Measurements from ENCODE around the gene GRIK4. TPM values are rescaled to one million over a fixed set of nuclear protein-coding genes. Genes with fewer than 3 reads are reported as not detected.

Gene GRIK4
- total and polyA plus RNA-seq, 2 of the 4 experiments (the other 2 are of a cell fraction), result 0.18 to 0.38 TPM

DNA sequence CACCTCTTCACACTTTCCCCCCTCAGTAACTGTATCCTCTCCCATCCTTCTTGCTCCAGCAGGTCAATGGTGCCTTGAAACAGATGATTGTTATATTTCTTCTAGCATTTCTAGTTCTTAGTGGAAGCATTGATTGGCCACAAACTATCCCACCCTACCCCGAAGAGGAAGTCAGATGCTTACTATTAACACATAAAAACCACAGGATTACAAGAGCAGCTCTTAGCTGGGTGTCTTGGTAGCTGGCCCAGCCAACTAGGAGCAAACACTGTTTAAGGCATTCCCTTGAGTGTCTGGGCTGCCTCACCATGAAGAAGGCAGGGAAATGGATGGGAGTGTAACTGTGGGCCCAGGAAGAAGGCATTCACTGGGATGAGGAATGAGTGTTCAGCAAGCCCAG lies 176.6 kb downstream of the GRIK4 start:
- intact Hi-C loops (cut with micrococcal nuclease), result loop anchor here (5.0 to 10.0 kb wide), 3 partner anchors 353 to 507 kb away; partner anchors contain the start of gene ARHGEF12
- H3K9me1 ChIP-seq (ENCODE audit: insufficient read depth, low read length), result 0 out of 2 replicates have a peak, but pooled peaks cover 3% of the 10 kb centered on the region
- H3K23ac ChIP-seq (ENCODE audit: low read depth, low read length), result no peak overlapping the region
- no peak overlapping the region for H3K4me2 ChIP-seq (ENCODE audit: low read depth, low read length)
- no peak overlapping the region for H3K4ac ChIP-seq (ENCODE audit: low read depth, low read length)
- H3K27ac ChIP-seq (ENCODE audit: insufficient read depth, low read length), result no peak overlapping the region
- peaks cover 36% of the 10 kb centered on the region for H3K27me3 ChIP-seq (ENCODE audit: control insufficient read depth, insufficient read depth, low read length)
- in situ Hi-C loops (cut with MboI; ENCODE audit: low sequenced_read_pairs), result loop anchor here (5.0 to 25.0 kb wide), 2 partner anchors 176 to 376 kb away; partner anchors contain the start of gene GRIK4
- dilution Hi-C loops (cut with HindIII; ENCODE audit: low sequenced_read_pairs, unreplicated experiment), result no loop called here
- H2AK5ac ChIP-seq (ENCODE audit: low read depth, low read length), result no peak overlapping the region
- H2BK20ac ChIP-seq (ENCODE audit: low read depth, low read length), result no peak overlapping the region
- ChIA-PET CTCF (no interaction called here), POLR2A (ENCODE audit: unreplicated experiment) (no interaction called here)
- H3K56ac ChIP-seq (ENCODE audit: extremely low read depth, insufficient read depth, low read length), result no peak overlapping the region
- H2BK120ac ChIP-seq (ENCODE audit: low read depth, low read length), result no peak overlapping the region
- H3K4me3 ChIP-seq (ENCODE audit: insufficient read depth, low read depth, low read length), result no peak overlapping the region
- no peak overlapping the region for H3K9ac ChIP-seq (ENCODE audit: low read depth, low read length)
- no peaks in the 10 kb centered on the region for H3K4me1 ChIP-seq (ENCODE audit: control insufficient read depth, insufficient read depth, low read length)
- no peak overlapping the region for H2BK15ac ChIP-seq (ENCODE audit: low read depth, low read length)
- H3K18ac ChIP-seq (ENCODE audit: low read depth, low read length), result no peak overlapping the region
- H2AFZ ChIP-seq (replicated peaks; ENCODE audit: low read length, poor library complexity), result no peak overlapping the region
- H3K9me3 ChIP-seq (ENCODE audit: control insufficient read depth, insufficient read depth, low read length), result no peaks in the 10 kb centered on the region
- H4K91ac ChIP-seq (ENCODE audit: insufficient read depth, low read depth, low read length), result no peak overlapping the region
- no peak overlapping the region for H2AK9ac ChIP-seq (replicated peaks; ENCODE audit: low read depth, low read length, poor library complexity)
- no peak overlapping the region for H3K14ac ChIP-seq (replicated peaks; ENCODE audit: low read depth, low read length)
- WGBS, 2 experiments (ENCODE audit: extremely low coverage in 2 of 2, insufficient read length in 1 of 2), result no CpG with 5 or more reads among the region's 1 CpG
- H3K79me1 ChIP-seq (ENCODE audit: low read depth in 1 of 2, low read length in 2 of 2), result no peaks in the 10 kb centered on the region
- no peaks in the 10 kb centered on the region for H3K36me3 ChIP-seq (ENCODE audit: control insufficient read depth, insufficient read depth, low read length)
- no peak for ATAC-seq (ENCODE audit: low read depth)
- no peaks in the 10 kb centered on the region for H4K20me1 ChIP-seq (ENCODE audit: insufficient read depth, low read length)
- H2BK5ac ChIP-seq (ENCODE audit: low read depth, low read length, poor library complexity, severe bottlenecking), result no peak overlapping the region
- DNase-seq, result no peak
- H4K5ac ChIP-seq (ENCODE audit: low read depth, low read length), result no peak overlapping the region
- no TSS peak for BruUV-seq (replicated peaks)
- no peak for TF ChIP-seq MAFK (IDR thresholded peaks at IDR 0.05; ENCODE audit: low read depth, low read length)
- no peak for TF ChIP-seq CHD1 (IDR thresholded peaks at IDR 0.05; ENCODE audit: low read depth, low read length)
- TF ChIP-seq SMC3 (IDR thresholded peaks at IDR 0.05; ENCODE audit: low read depth, low read length), result no peak
- TF ChIP-seq FOS (IDR thresholded peaks at IDR 0.05; ENCODE audit: low read depth, low read length), result no peak
- TF ChIP-seq RAD21 (IDR thresholded peaks at IDR 0.05; ENCODE audit: low read length), result no peak
- no peak for TF ChIP-seq CEBPB (IDR thresholded peaks at IDR 0.05; ENCODE audit: low read depth, low read length)
- no peak for TF ChIP-seq BHLHE40 (IDR thresholded peaks at IDR 0.05; ENCODE audit: low read depth, low read length)
- TF ChIP-seq MXI1 (IDR thresholded peaks at IDR 0.05; ENCODE audit: borderline replicate concordance, low read depth, low read length), result no peak
- no peak overlapping the region for H4K8ac ChIP-seq (ENCODE audit: low read depth in 2 of 2, low read length in 2 of 2)
